ENCODE results near the gene PRKCQ. TPM values are rescaled to one million over a fixed set of nuclear protein-coding genes. Genes with fewer than 3 reads are reported as not detected.

Gene PRKCQ
- total RNA-seq = 0.17 TPM in 1 of 2 replicates, not detected in the other

GRCh38 chr10:6579904-6580278 is at the start of gene PRKCQ:
Gene PRKCQ (minus strand): TSS chr10:6580276. CDS start chr10:6515135, 65,141 bp downstream.

